CD4-positive, alpha-beta T cell treated with Interleukin-4 for 1 hour (primary cell): ENCODE measurements around the gene PGLYRP4.
"Not testable (repeated sequence)": the region's sequence is repeated elsewhere in the genome, so short reads cannot be mapped to it uniquely, and the experiment has no call there.

Experiments
- DNase-seq, 2 donors: peaks; one replicate each; pipeline ENCODE4 v3.0.0-alpha.2; 2020 to 2022

PGLYRP4 gene

DNA sequence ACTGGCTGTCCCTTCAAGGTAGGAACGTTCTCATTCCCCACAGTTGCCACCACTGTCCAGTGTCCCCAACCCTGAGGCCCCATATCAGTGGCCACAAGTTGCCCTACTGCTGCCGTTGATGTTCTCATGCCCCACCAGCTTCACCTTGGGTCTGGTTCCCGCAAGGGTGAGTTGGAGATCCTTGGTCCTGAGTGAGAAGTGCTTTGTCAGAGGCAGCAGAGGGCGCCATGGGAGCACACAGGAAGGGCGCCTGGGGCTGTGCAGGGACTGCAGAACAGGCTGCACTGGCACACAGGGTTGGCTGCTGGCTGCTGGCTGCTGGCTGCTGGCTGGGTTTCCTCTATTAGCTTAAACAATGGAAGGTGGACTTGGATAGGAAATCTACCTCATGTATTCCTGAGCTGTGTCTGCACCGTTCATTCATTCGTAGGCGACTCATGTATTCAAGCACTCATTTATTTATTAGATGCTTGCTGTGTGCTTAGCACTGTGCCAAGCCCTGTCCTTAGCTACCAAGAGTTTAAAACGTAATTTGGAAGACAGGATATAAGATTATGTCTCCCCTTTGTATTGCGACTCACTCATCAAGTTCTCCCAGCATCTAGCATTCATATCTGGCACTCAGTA, 6.9 kb upstream of the PGLYRP4 start:
- DNase-seq: peak; percentile 39 to 66

DNA sequence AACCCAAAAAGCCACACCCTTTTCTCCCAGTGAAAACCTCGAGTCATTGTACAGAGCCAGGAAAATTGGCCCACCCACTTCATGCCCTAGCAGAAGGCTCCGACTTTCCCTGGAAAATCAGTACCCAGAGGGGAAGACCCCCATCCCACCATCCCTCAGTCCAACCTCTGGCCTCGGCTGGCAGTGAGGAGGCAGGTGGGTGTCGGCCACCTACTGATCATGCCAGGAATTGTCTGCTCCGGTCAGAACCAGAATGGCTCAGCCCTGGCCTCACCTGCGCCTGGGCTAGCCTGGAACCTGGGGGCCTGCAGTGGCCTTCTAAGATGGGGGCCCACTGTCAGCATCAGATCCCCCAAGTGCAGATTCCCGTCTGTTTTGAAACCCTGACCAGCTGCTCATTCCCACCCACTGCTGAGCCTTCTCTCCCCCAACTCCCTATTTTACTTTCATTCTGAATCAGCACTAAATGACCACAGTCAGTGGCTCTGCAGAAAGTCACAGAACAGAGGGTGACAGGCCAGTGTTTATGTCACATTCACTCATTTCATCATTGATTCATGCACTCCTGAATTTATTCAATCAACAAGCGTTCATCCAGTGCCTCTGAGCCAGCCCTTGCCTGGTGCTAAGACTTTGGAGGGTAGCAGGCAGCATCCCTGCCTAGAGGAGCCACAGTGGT, 6.0 kb upstream of the PGLYRP4 start:
- DNase-seq: no peak

DNA sequence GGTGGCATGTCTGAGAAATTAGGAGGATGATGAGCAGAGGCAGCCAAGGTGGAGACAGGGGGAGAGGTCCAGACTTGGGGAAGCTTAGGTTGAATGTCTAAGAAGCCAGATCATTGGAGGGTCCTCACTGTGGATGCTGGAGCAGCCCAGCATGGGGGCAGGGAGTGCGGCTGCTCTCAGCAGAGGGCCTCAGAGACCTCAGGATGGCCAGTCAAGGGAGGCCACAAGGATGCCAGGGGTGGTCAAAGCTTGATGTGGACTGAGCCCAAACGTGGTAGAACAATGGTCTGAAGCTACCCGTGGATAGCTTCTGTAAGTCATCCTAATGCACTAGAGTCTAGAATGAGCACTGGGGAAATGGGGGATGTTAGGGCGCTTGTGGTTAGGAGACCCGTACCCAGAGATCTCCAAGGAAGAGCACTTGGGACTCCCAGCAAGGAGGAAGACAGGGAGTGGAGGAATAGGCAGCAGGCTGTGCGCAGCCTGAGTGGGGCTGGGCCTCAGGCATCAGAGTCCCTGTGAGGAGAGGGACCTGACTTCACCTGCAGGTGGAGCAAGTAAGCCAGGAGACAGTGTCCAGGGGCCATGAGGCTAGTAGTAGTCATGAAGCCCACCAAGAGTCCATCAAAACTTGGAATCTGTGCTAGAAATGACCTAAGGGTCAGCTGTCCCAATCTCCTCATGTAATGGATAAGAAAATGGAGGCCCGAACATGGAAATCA, 4.7 kb upstream of the PGLYRP4 start:
- DNase-seq: no peak

DNA sequence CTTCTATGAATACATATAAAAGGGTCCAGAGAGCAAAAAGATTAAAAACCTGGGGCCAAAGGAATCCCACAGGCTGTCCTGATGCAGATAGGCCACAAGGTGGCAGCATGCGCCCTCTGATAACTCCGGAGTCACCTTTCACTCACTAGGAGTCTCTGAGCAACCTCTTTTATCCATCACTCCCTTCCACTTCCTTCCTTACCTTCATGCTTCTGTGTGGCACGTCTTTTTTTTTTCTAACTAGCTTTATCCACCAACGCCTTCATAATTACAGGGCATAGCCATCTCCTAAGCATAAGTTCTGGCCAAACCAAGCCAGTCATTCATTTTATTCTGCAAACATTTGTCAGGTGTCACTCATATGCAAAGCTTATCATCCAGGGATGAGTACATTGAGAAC, 3.9 kb upstream of the PGLYRP4 start:
- peak; percentile 62 to 65 for DNase-seq

DNA sequence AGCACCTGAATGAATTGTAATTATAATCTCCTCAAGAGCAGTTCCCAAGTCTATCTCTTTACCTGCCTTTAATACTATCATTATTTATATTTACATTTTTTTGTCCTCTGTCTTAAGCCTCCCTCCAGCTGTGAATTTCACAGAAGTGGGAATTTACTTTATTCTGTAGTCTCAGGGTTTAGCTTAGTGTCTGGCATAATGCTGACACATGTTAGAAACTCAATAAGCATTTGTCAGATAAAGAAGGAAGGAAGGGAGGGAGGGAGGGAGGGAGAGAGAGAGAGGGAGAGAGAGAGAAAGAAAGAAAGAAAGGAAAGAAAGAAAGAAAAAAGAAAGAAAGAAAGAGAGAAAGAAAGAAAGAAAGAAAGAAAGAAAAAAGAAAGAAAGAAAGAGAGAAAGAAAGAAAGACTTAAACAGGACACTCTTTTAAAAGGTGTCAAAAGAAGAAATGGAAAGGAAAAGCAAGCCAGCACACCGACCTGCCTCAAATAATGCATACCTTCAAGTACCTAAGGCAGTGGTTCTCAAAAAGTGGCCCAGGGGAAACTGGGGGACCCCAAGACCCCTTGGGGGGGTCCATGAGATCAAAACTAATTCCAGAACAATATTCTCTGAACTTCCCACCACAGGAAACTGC, 1.8 kb upstream of the PGLYRP4 start:
- DNase-seq: no peak

DNA sequence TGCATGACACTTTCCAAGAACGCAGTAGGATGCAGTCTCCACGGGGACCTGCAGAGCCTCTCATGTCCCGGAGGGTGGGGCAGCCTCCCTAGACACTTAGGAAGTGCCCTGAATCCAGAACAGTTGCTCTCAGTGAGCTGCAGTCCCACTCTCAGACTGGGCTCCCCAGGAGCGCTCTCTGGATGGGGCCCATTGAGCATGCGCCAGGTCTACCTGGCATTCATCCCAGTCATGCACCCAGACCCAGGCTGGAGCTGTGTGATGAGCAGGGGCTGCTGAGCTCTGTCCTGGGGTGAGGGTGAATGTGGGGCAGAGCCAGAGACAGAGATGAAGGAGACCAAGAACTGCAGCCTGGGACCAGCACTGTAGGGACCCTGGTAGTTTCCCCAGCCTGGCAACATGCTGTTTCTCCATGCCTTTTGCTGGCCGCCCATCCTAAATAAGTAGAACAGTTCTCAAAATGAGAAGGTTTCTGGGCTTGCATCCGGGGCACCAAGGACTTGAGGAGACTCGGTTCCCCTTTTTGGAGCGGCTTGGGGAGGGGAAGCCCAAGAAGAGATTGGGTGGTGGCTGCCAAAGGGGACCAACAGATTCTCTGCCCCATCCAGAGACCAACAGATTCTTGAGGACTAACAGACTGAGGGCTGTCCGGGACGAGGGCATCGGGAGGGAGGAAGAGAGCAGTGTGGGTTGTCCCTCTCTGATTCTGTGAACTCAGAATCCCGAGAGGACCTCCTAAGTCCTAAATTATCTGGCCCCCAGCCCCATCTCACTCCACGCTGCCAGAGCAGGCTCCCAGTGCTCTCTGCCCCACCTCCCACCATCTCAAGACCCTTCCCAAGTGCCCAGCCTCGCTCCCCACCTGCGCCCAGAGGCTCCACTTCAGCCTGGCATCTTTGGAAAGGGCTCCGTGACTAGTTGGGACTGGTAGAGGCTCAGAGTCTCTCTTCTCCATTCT, 1.0 kb upstream of the PGLYRP4 start:
- DNase-seq: no peak

DNA sequence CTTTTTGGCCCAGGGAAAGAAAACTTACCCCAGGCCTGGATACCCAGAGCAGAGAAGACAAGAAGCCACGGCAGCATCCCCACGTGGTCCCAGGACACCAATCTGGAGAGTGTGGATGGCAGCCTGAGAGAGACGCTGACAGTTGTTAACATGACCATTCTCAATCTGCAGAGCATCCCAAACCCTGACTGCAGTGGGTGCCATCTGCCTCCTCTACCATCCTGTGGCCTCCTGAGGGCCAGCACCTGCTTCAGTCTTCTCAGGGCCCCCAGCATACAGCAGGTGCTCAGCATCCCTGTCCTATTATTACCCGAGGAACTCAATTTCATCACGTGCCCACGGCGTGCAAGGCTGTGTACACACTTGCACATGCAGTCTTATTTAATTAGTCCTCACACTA, 785 bp downstream of the PGLYRP4 start:
- DNase-seq: no peak

DNA sequence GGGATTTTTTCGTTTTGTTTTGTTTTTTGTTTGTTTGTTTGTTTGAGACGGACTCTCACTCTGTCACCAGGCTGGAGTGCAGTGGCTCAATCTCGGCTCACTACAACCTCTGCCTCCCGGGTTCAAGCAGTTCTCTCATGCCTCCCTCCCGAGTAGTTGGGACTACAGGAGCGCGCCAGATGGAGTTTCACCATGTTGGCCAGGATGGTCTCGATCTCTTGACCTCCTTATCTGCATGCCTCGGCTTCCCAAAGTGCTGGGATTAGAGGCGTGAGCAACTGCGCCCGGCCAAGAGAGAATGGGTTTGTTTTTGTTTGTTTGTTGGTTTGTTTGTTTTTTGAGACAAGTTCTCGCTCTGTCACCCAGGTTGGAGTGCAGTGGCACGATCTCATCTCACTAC, 1.6 kb downstream of the PGLYRP4 start:
- DNase-seq: not testable (repeated sequence)

DNA sequence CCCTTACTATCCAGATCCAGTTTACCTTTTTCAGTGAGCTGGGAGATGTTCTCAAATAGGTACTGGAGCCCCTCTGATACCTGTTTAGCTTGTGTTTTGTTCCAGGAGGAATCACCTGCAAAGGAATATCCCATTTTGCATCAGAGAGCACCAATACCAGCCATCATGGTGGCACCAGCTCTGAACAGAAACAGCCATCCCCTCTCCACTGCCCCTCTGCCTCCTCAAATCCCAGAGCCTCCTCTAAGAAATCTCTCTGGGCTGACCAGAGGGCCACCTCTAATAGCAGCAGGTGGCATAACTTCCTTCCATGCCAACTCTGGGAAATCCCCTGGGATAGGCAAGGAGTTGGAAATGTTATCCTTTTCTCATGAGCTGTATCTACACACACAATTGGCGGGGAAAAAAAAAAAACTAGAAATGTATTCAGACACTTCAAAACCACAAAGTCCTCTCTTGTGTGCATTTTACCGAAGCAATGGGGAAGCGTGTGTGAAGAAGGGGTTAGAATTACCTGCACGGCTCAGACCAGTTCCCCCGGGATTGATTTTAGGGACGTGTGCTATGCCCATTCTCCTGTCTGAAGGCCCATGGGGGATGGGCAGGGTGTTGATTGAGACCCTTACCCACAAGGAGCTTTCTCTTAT, 2.4 kb downstream of the PGLYRP4 start:
- DNase-seq: no peak

DNA sequence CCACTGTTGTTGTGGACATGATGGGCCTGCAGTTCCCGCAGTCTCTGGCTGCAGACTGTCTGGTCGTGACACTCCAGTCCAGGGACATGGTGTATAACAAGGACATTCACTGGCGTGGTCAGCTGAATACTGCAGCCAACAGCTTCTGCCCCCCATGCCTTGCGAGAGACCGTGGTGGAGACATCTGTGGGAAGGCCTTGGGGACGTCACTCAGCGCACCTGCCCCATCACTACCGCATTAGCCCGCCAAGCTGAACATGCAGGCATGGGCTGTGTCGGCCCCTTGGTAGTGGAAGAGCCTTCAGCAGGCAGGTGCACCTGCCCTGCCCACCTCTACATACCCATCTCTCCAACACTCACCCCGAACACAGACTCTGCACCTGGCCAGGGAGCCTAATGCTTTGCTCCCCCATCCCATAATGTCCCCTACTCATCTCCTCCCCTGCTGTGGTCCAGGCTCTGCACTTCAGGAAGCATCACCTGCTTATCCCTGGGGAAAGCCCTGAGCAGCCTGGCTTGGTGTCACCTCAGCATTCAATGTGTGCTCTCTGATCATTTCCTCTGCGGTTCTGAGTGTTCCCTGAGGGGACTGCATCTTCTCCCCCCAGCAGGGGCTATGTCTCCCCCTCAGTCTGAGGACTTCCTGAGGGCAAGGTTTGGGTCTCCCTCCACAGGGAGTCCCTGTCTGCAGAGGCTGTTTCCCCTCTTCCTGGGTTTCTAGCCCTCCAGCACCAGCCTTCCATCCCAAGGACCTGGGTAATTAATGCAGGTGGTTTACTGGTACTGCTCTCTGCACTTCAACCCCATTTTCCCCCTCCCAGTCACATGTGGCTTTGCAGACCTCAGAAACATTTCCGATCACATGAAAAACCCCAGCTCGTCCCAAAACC, 3.2 kb downstream of the PGLYRP4 start:
- DNase-seq: no peak

DNA sequence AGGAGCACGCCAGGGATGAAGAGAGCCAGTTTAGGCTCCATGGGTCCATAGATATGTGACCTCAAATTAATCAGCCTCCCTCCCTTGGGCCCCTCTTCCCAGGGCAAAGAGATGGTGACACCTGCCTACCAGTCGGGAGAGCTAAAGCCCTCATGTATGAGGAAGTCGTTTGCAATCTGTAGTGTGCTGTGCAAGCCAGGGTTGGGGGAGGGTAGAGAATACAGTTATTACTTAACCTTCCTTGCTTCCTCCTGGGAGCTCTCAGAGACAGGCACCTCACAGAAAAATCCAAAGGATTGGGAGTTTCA, 4.0 kb downstream of the PGLYRP4 start:
- DNase-seq: no peak

DNA sequence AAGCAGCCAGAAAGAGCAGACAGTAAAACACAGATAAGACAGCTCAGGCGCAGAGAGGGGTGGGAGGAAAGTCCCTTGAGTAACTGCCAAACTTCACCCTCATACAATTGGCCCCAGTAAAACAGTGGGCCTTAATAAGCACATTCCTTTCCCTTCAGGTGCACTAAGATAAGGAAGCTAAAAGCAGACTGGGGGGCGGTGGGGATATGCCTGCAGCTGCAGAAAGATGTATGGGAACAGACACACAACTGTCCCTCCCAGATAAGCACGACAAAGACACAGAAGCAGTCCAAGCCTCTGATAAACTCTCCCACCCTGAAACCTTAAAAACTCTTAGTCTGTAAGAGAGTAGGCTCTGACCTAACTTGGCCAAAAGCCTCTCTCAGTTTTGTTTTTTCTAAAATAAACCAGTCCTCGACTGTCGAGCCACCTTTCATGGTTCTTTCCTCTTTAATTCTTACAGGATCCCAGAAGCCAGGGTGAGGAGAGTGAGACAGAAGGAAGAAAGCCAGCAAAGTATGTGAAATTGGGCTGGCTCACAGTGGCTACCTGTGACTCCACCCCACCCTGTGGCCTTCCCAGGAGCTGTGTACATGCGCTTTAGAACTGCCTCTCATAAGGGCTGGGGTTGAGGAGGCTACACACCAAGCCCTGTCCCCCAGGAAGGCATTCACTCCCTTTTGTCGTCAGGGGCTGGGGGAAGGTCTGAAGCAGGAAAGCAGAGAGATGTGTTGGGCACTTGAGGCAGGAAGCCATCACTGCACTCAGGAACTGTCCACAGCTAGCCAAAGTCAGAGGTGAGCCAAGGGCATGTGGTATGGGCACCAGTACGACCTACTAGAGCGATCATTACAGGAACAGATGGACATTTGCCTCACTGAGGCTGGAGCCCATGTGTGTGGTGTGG, 4.6 kb downstream of the PGLYRP4 start:
- DNase-seq: no peak

DNA sequence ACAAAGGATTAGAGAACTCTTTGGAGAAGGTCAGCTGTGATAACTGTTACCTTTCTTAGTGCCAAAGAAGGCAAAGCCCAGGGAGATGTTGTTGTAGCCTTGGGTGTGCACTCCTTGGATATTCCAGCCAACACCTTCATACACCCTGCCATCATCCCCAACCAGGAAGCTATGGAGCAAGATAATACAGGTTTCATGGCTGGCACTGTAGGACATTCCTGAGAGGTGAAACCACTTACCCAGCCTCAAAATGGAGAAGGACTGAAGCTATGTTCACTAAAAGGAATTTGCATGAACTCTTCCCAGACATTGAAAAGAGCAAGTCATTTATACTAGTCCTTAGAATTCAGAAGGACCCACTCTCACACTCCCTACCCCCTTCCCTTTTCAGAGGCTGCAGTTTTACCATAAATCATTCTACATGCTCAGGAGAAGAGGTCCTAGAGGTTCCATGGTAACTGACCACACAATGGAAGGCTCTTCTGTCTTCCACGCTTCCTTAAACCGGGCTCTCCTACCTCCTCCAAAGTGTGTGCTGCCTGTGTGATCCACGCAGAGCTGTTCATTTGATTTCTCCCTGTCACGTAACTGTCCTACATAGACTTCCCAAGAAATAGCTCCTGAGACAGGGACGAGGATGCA, 5.5 kb downstream of the PGLYRP4 start:
- no peak for DNase-seq

DNA sequence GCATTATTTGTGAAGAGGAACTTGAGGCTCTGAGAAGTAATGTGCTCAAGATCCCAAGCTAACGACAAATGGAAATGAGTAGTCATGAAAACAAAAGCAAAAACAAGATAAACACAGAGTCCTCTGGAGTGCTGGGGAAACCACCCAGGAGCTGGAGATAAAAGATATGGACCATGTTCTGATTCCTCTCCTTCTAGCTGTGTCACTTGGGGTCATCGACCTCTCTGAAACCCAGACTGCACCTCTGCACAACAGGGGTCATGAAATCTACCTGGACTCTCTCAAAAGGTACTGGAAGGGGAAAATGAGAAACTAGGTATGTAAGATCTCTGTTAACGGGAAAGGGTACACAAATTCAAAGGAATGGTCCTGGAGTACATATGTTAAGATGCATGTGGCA, 6.5 kb downstream of the PGLYRP4 start:
- no peak for DNase-seq

DNA sequence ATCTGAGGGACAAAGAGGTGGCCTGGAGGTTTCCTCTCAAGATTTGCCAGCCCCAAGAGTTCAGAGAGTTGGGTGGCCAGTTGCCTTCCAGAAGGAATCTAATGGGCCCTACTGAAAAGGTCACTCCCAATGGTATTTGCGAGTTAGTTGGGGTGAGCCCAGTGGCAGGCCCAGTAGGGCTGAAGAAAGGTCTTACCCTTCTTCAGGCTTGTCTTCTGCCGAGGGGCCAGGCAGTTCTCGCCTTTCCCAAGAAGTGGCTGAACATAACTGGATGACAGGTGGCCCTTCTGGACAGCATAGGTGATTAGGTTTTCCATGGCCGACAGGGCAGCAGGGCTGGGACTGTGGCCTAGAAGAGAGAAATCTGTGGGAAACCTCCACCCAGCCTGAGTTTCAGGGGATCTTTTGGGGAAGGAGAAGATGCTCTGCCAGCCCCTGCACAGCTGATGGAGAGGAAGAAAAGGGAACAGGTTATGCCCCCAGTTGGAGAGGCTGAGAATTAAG, 7.2 kb downstream of the PGLYRP4 start:
- no peak for DNase-seq

DNA sequence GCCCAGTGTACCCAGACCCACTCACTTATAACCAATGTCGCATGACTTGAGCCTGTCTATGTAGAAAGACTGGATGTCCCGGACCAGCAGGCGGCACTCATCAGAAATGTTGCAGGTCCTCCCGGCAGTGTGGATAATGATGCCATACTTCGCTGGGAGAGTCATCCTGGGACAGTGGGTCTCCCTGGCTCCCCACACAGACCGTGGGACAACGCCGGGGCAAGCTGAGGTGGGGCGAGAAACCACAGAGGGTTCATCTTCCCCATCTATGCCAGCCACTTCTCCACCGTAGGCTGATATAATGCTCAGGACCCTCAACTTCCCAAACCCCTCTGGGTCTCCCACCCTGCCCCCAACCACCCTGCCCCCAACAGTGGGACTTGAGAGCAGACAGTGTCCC, 8.3 kb downstream of the PGLYRP4 start:
- no peak for DNase-seq

DNA sequence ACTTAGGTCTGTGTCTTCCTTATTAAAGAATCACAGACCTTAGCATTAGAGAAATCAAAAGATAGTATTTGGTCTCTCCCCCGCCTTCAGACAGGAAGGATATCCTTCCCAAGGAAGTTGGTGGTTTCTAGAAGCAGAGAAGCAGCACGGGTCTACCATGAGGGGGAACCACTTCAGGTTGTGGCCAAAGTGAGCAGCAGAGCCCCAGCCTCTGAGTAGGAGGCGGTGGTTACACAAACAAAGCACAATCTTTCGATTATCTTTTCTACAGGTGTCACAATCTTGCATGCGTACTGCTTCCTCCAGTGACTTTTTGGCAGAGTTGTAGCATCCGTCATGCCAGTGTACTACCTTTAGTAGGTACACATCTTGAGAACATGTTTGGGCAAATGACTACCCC, 8.8 kb downstream of the PGLYRP4 start:
- no peak for DNase-seq

DNA sequence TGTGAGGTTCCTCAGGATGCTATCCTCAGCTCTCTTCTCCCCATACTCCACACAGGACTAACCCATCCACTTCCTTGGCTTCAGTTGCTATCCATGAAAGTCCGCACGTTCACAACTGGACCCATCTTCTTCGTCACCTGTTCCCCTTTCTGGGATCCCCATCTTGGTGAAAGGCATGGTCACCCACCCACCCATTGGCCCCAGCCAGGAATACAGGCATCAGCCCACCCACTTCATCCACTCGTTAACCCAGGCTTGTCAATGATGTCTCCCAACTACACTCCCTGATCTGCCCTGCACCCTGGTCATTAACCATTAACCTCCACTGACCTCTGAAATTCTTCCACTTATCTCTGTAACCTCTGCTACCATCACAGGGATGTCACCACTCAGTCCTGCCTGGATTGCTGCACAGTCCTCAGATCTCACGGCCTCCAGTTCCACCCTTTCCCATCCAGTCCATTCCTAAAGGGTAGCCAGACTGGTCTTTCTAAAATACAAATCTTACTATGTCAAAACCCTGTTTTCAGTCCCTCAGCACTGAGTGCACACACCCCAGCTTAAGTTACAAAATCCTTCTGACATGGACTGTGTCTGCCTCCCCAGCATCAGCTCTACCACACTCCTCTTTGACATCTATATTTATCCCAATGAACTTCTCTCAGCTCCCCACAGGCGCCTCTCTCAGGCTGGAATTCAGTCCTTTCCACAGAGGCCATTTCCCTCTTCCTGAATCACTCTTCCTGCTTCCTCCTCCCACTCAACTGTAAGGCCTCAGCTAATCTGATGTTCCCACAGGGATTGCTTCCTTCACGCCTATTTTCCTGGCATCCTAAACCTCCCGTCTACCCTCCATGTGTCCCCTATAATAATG, 10.4 kb downstream of the PGLYRP4 start:
- no peak for DNase-seq
